ENCODE data around the gene PRIM1.
"Not testable (repeated sequence)": the region's sequence is repeated elsewhere in the genome, so short reads cannot be mapped to it uniquely, and the experiment has no call there.

GRCh38 chr12:56726196-56726675, 25.9 kb downstream of the PRIM1 start:
- TF ChIP-seq POLR2A, CEBPB (IDR thresholded peaks at IDR 0.05; ENCODE audit: low read depth, low read length): not testable (repeated sequence)
- TF ChIP-seq, protein P1, sequence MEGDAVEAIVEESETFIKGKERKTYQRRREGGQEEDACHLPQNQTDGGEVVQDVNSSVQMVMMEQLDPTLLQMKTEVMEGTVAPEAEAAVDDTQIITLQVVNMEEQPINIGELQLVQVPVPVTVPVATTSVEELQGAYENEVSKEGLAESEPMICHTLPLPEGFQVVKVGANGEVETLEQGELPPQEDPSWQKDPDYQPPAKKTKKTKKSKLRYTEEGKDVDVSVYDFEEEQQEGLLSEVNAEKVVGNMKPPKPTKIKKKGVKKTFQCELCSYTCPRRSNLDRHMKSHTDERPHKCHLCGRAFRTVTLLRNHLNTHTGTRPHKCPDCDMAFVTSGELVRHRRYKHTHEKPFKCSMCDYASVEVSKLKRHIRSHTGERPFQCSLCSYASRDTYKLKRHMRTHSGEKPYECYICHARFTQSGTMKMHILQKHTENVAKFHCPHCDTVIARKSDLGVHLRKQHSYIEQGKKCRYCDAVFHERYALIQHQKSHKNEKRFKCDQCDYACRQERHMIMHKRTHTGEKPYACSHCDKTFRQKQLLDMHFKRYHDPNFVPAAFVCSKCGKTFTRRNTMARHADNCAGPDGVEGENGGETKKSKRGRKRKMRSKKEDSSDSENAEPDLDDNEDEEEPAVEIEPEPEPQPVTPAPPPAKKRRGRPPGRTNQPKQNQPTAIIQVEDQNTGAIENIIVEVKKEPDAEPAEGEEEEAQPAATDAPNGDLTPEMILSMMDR (conservative IDR thresholded peaks at IDR 0.05; ENCODE audit: low read depth, low read length), result not testable (repeated sequence)

Measured in IMR-90 (cell line).